Naive thymus-derived CD8-positive, alpha-beta T cell (primary cell): ENCODE data around the gene RCOR2. TPM values are rescaled to one million over a fixed set of nuclear protein-coding genes. Genes with fewer than 3 reads are reported as not detected.
"Not testable (repeated sequence)": the region's sequence is repeated elsewhere in the genome, so short reads cannot be mapped to it uniquely, and the experiment has no call there.

Experiments used
- ATAC-seq, 2 donors: fragments of 150-1000 bp; cut with Tn5 transposase in 1 of 2; sonication (Bioruptor Pico), chemical (Tn5 transposase) in 1 of 2; 1 replicate in 1 of 2; 2 replicates in 1 of 2; pipeline ENCODE4 v1.10.0; 2021; ENCODE audit warnings: mild to moderate bottlenecking in 2 of 2, moderate library complexity in 2 of 2
- POLR2A ChIA-PET: fragments of 350-600 bp; sonication (Branson Sonifier 250); formaldehyde crosslinking; loops from one replicate; lab custom pipeline; 2021; ENCODE audit warnings: antibody characterized with exemption; lab: Charles Lee
- DNase-seq, 10 donors: peaks; one replicate each; pipeline versions ENCODE4 v3.0.0 to v3.0.0-alpha.2; 2020 to 2022
- H3K27ac Mint-ChIP-seq, 10 donors: one replicate each; pipeline ENCODE4 v1.8.0; 2020 to 2022; ENCODE audit warnings: mild to moderate bottlenecking in 10 of 10, mixed read lengths in 10 of 10, moderate library complexity in 4 of 10, inconsistent platforms in 1 of 10
- H3K27me3 Mint-ChIP-seq, 5 donors: one replicate each; pipeline ENCODE4 v1.8.0; 2021 to 2022; ENCODE audit warnings: mixed read lengths in 5 of 5
- H3K36me3 Mint-ChIP-seq, 3 donors: one replicate each; pipeline ENCODE4 v1.8.0; 2020 to 2022; ENCODE audit warnings: mixed read lengths in 3 of 3, mild to moderate bottlenecking in 2 of 3, inconsistent platforms in 1 of 3
- H3K4me1 Mint-ChIP-seq, 4 donors: one replicate each; pipeline ENCODE4 v1.8.0; 2021 to 2022; ENCODE audit warnings: mixed read lengths in 4 of 4
- H3K4me3 Mint-ChIP-seq, 10 donors: one replicate each; pipeline ENCODE4 v1.8.0; 2020 to 2022; ENCODE audit warnings: mild to moderate bottlenecking in 10 of 10, mixed read lengths in 10 of 10, moderate library complexity in 6 of 10, inconsistent platforms in 1 of 10
- H3K9me3 Mint-ChIP-seq, 9 donors: one replicate each; pipeline ENCODE4 v1.8.0; 2020 to 2022; ENCODE audit warnings: mixed read lengths in 9 of 9, mild to moderate bottlenecking in 3 of 9, inconsistent platforms in 1 of 9, moderate library complexity in 1 of 9
- polyA plus RNA-seq, 3 donors: library from polyadenylated mRNA; unstranded; fragments of 300-500 nt; fragmentation: Illumina TruSeq; gene quantifications; one replicate each; pipeline ENCODE4 v1.2.3, GENCODE V29; 2021
- total RNA-seq, 8 experiments: library from RNA in 2 of 8; stranded (reverse) in 2 of 8; gene quantifications; one replicate each; pipeline ENCODE4 v1.2.3 and lab custom pipeline; 2021 to 2026

RCOR2 gene
- total RNA-seq, result not detected
- polyA plus RNA-seq, result under 1 TPM in 1 of 3 donors, not detected in 2; 0.14 TPM
- 0 to 0.25 (median 0.03) reads per million in 6 experiments for total RNA-seq (lab: John Stamatoyannopoulos, UW)

- DNase-seq (peak in 9 of 10 donors; percentile 28 to 73 (median 48)), ATAC-seq (peak; percentile 67 to 72)
- Mint-ChIP-seq H3K4me1 (peaks cover 9 to 27% (median 21%) of the 10 kb centered on the region in 4 donors), H3K9me3 (no peaks in the 10 kb centered on the region), H3K4me3 (peak within 1 kb of the TSS; percentile 74 to 91 (median 81)), H3K27me3 (no peaks in the 10 kb centered on the region), H3K27ac (peak within 1 kb of the TSS in 4 of 10 donors; percentile 18 to 83 (median 54)), H3K36me3 (peaks cover 0 to 3% (median 0%) of the 10 kb centered on the region in 3 donors)
- POLR2A ChIA-PET, result interaction anchor here (0.7 to 1.7 kb wide), 4 partner anchors 69 to 80 kb away, joined by 3 to 8 read pairs (median 4); partner anchors contain the start of genes MARK2 and OTUB1
These were observed at the start of gene RCOR2 for GRCh38 chr11:63916837-63917691. RCOR2 (minus strand) TSS chr11:63917164; CDS start chr11:63916456, 708 bp downstream.

GRCh38 chr11:63966444-63966843 is 49.5 kb upstream of the RCOR2 start:
- ATAC-seq, result no peak
- DNase-seq, result no peak
- Mint-ChIP-seq H3K36me3 (no peaks in the 10 kb centered on the region), H3K4me3 (no peak overlapping the region), H3K27me3 (peaks cover 0 to 2% (median 0%) of the 10 kb centered on the region in 5 donors), H3K9me3 (no peaks in the 10 kb centered on the region), H3K4me1 (peaks cover 5 to 8% (median 7%) of the 10 kb centered on the region in 4 donors), H3K27ac (no peak overlapping the region)
- POLR2A ChIA-PET, result no interaction called here

GRCh38 chr11:63963895-63964294 is 46.9 kb upstream of the RCOR2 start:
- H3K4me1 Mint-ChIP-seq, result peaks cover 5 to 17% (median 14%) of the 10 kb centered on the region in 4 donors
- H3K9me3 Mint-ChIP-seq, H3K27ac Mint-ChIP-seq, ATAC-seq, DNase-seq, H3K4me3 Mint-ChIP-seq, H3K27me3 Mint-ChIP-seq, POLR2A ChIA-PET, H3K36me3 Mint-ChIP-seq: not testable (repeated sequence)

DNA sequence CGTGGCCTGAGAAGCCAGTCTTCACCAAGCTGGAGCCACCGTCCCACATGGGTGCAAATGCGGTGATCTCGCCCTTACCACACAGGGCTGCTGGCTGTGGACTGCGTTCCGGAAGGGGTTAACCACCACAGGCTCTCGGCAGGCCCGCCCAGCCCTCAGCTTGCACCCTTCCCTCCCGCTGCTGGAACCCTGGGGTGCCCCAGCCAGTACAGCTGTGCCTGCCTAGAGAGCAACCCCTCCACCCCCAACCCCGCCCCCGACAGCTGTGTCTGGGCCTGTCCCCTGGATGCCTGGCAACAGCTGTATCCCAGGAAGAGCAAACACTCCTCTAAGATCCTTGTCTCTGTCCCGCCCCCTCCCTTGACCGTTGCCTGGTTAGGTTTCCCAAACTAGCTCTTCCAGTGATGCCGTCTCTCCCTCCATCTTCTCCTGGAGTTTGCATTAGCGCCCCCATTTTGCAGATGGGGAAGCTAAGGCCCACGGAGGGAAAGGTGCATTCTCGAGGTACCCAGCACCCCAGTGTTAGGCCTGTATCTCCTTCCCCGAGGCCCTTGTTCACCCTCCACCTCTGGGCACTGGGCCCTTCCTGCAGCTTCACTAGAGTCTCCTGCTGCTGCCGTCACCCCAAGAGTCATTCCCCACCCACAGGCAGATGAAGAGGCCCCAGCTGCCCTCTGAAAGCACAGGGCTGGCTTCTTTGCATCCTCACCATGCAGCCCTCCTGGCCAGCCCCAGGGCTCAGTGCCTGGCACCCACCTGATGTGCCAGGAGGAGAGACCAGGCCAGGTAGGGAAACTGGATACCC is 44.8 kb upstream of the RCOR2 start:
- POLR2A ChIA-PET, result interaction anchor here (2.3 kb wide), 1 partner anchor 10 kb away, joined by 10 read pairs; no protein-coding TSS in a partner anchor
- Mint-ChIP-seq H3K4me1 (peaks cover 5 to 17% (median 14%) of the 10 kb centered on the region in 4 donors), H3K27me3 (no peaks in the 10 kb centered on the region), H3K36me3 (no peaks in the 10 kb centered on the region), H3K4me3 (peak overlapping the region in 6 of 10 donors; percentile 25 to 75 (median 52)), H3K9me3 (no peaks in the 10 kb centered on the region), H3K27ac (peak overlapping the region in 5 of 10 donors; percentile 36 to 84 (median 72))
- DNase-seq (peak in 1 of 10 donors; percentile 33), ATAC-seq (peak; percentile 42 to 46)

DNA sequence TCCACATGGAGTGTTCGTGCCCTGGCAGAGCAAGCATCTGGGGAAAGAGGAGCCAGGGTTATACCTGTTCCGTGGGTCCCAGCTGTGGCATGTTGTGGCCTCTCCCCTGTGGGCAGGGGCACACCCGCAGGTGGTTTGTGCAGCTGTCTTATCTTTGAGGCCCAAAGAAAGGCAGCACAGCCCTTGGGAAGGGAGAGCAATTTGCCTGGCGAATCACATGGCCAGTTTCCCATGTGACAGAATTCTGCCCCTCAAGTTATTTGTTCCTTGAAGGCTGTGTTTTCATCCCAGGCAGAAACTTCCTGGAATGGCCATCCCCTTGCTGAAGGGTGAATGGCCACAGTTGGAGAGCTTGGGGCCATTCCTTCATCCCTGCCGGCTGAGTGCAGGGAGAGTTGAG is 41.0 kb upstream of the RCOR2 start:
- no peak for DNase-seq
- peaks cover 8 to 36% (median 25%) of the 10 kb centered on the region in 4 donors for H3K4me1 Mint-ChIP-seq
- no peaks in the 10 kb centered on the region for H3K27me3 Mint-ChIP-seq
- H3K9me3 Mint-ChIP-seq, result no peaks in the 10 kb centered on the region
- POLR2A ChIA-PET, result no interaction called here
- H3K36me3 Mint-ChIP-seq, result peaks cover 0 to 13% (median 0%) of the 10 kb centered on the region in 3 donors
- H3K27ac Mint-ChIP-seq, result peak overlapping the region in 2 of 10 donors; percentile 55 to 67
- no peak overlapping the region for H3K4me3 Mint-ChIP-seq
- no peak for ATAC-seq

DNA sequence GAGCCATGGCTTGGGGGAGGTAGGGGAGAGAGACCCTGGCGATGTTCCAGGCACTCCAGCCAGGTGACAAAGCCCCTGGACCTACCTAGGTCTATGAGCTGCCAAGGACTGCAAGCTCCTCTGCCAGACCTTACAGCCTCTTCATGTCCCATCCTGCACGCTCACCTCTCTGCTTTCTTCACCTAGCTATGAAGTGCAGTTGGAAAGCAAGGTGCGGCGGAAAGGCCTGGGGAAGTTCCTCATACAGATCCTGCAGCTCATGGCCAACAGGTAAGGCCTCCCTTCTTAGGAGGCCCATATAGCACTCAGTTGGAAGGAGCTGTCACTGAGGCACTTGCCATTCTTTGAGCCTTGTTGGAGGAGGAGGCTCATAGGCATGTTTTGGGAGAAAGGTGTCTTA is 35.6 kb upstream of the RCOR2 start:
- DNase-seq (no peak), ATAC-seq (no peak)
- H3K36me3 Mint-ChIP-seq, result peaks cover 0 to 25% (median 0%) of the 10 kb centered on the region in 3 donors
- H3K27me3 Mint-ChIP-seq, result no peaks in the 10 kb centered on the region
- H3K9me3 Mint-ChIP-seq, result no peaks in the 10 kb centered on the region
- peak overlapping the region in 7 of 10 donors; percentile 24 to 82 (median 47) for H3K4me3 Mint-ChIP-seq
- peak overlapping the region; percentile 23 to 93 (median 80) for H3K27ac Mint-ChIP-seq
- peaks cover 17 to 45% (median 34%) of the 10 kb centered on the region in 4 donors for H3K4me1 Mint-ChIP-seq
- POLR2A ChIA-PET, result interaction anchor here (1.2 to 2.4 kb wide), 3 partner anchors 9 to 33 kb away, joined by 4 to 10 read pairs (median 6); no protein-coding TSS in a partner anchor

DNA sequence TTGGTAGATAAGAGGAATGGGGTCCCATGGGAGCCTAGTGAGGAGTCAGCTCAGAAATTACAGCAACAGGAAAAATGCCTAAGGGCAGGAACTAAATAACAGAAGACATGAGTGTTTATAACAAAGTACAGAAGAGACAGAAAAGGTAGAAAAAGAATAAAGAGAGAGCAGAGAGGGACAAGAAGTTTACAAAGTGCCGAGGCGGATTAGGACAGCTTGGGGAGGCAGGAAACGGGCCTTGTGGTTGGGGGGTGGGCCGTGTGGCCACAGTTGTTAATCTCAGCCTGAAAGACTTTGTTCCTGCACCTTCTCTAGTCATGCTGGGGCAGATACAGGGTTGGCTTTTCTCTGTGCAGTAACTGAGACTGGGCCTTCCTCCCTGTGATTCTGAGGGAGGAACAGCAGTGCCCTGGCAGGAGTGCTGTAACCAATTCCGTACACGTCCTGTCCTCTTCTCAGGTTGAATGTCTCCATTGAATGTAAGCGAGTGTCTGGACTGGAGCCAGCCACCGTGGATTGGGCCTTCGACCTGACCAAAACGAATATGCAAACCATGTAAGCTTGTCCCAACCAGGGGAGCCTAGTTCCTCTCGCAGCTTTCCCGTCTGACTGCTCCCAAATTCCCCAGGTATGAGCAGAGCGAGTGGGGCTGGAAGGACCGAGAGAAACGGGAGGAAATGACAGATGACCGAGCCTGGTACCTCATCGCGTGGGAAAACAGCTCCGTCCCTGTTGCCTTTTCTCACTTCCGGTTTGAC is 35.0 kb upstream of the RCOR2 start:
- Mint-ChIP-seq H3K4me1 (peaks cover 17 to 45% (median 34%) of the 10 kb centered on the region in 4 donors), H3K9me3 (no peaks in the 10 kb centered on the region), H3K4me3 (peak overlapping the region; percentile 24 to 82 (median 56)), H3K27me3 (no peaks in the 10 kb centered on the region), H3K27ac (peak overlapping the region; percentile 23 to 93 (median 84)), H3K36me3 (peaks cover 0 to 31% (median 0%) of the 10 kb centered on the region in 3 donors)
- POLR2A ChIA-PET, result interaction anchor here (1.2 to 2.4 kb wide), 4 partner anchors 8 to 36 kb away, joined by 4 to 10 read pairs (median 5); no protein-coding TSS in a partner anchor
- ATAC-seq, result peak; percentile 89 to 90
- peak in 6 of 10 donors; percentile 15 to 43 (median 31) for DNase-seq

GRCh38 chr11:63945477-63946163 is 28.7 kb upstream of the RCOR2 start:
- no peak overlapping the region for H3K4me3 Mint-ChIP-seq
- H3K27ac Mint-ChIP-seq, result peak overlapping the region in 1 of 10 donors; percentile 62
- ATAC-seq (peak; percentile 78 to 84), DNase-seq (peak; percentile 15 to 74 (median 47))
- no peaks in the 10 kb centered on the region for H3K27me3 Mint-ChIP-seq
- peaks cover 2 to 23% (median 13%) of the 10 kb centered on the region in 4 donors for H3K4me1 Mint-ChIP-seq
- H3K36me3 Mint-ChIP-seq, result peaks cover 0 to 25% (median 0%) of the 10 kb centered on the region in 3 donors
- no peaks in the 10 kb centered on the region for H3K9me3 Mint-ChIP-seq
- POLR2A ChIA-PET, result interaction anchor here (0.6 to 3.4 kb wide), 6 partner anchors 12 to 108 kb away, joined by 3 to 26 read pairs (median 4); partner anchors contain the start of genes COX8A and MARK2

- ATAC-seq (no peak), DNase-seq (no peak)
- H3K27me3 Mint-ChIP-seq, result no peaks in the 10 kb centered on the region
- H3K36me3 Mint-ChIP-seq, result peaks cover 0 to 25% (median 0%) of the 10 kb centered on the region in 3 donors
- POLR2A ChIA-PET, result interaction anchor here (0.7 to 3.4 kb wide), 3 partner anchors 12 to 107 kb away, joined by 3 to 26 read pairs (median 5); partner anchors contain the start of gene MARK2
- H3K4me3 Mint-ChIP-seq, result no peak overlapping the region
- peak overlapping the region in 1 of 10 donors; percentile 54 for H3K27ac Mint-ChIP-seq
- H3K9me3 Mint-ChIP-seq, result no peaks in the 10 kb centered on the region
- peaks cover 4 to 28% (median 18%) of the 10 kb centered on the region in 4 donors for H3K4me1 Mint-ChIP-seq
These were observed 28.0 kb upstream of the RCOR2 start for GRCh38 chr11:63944987-63945386.

DNA sequence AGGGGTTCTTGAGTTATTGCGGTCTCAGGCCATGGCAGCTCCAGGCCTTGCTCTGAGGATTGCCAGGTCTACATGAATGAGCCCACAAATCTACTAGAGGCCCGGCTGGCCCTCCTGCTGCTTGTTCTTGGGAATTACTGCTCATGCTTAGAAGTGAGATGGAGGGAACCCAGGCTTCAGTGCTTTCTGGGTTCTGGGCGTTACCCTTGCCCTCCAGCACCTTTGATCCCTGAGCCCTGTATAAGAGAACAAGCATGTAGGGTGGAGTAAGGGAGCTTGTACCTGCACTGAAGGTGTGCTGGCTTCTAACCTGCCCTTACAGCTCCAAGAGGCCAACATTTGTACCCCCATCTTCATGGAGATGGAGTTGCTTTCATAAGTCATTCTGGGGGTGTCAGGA is 25.8 kb upstream of the RCOR2 start:
- DNase-seq (no peak), ATAC-seq (no peak)
- H3K4me1 Mint-ChIP-seq, result peaks cover 12 to 41% (median 30%) of the 10 kb centered on the region in 4 donors
- H3K4me3 Mint-ChIP-seq, result no peak overlapping the region
- POLR2A ChIA-PET, result interaction anchor here (1.5 kb wide), 1 partner anchor 9 kb away, joined by 4 read pairs; no protein-coding TSS in a partner anchor
- no peaks in the 10 kb centered on the region for H3K9me3 Mint-ChIP-seq
- no peaks in the 10 kb centered on the region for H3K27me3 Mint-ChIP-seq
- peaks cover 0 to 18% (median 0%) of the 10 kb centered on the region in 3 donors for H3K36me3 Mint-ChIP-seq
- H3K27ac Mint-ChIP-seq, result peak overlapping the region in 1 of 10 donors; percentile 30

DNA sequence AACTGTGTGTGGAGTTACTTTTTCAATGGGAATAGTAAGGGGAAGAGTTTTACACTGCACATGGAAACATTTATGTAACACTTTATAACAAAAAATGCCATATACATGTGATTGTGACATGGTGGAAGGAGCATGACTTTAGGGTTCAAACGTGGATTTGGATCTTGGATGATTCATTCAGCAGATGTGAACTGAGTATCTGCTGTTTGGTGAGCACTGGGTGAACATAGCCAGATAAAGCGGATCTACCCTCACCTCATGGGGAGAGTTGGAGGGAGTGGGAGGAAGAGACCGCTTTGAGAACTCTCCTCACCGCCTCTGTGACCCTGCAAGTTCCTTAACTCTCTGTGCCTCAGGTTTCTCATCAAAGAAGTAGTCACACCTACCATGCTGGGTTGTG is 24.9 kb upstream of the RCOR2 start:
- no peak for DNase-seq
- H3K27ac Mint-ChIP-seq, result peak overlapping the region in 4 of 10 donors; percentile 34 to 78 (median 53)
- POLR2A ChIA-PET, result no interaction called here
- no peak for ATAC-seq
- peaks cover 0 to 11% (median 0%) of the 10 kb centered on the region in 3 donors for H3K36me3 Mint-ChIP-seq
- H3K27me3 Mint-ChIP-seq, result no peaks in the 10 kb centered on the region
- H3K9me3 Mint-ChIP-seq, result no peaks in the 10 kb centered on the region
- no peak overlapping the region for H3K4me3 Mint-ChIP-seq
- peaks cover 12 to 45% (median 33%) of the 10 kb centered on the region in 4 donors for H3K4me1 Mint-ChIP-seq
